Fibroblast of the conjunctiva (primary cell): ENCODE data around the gene MRPS10.
A peak's percentile ranks its signal among the peaks of the same experiment; 100 is the strongest.

Experiments used
- DNase-seq: peaks from one replicate; pipeline ENCODE4 v3.0.0-alpha.2; 2010; ENCODE audit warnings: low read depth

The MRPS10 gene

GRCh38 chr6:42217519-42218367 lies at the start of gene MRPS10:
TSS of gene MRPS10 (minus strand) at chr6:42217861. CDS start at chr6:42217849, 12 bp downstream.
- peak; percentile 88 for DNase-seq

GRCh38 chr6:42266538-42266937 lies 48.9 kb upstream of the MRPS10 start:
- DNase-seq: no peak

GRCh38 chr6:42264852-42265390 lies 47.3 kb upstream of the MRPS10 start:
- no peak for DNase-seq

GRCh38 chr6:42264162-42264851 lies 46.6 kb upstream of the MRPS10 start:
- no peak for DNase-seq

GRCh38 chr6:42263165-42263728 lies 45.6 kb upstream of the MRPS10 start:
- DNase-seq: no peak

- DNase-seq: peak; percentile 18
Observed at GRCh38 chr6:42260972-42261371, 43.3 kb upstream of the MRPS10 start.

GRCh38 chr6:42260396-42260888 lies 42.8 kb upstream of the MRPS10 start:
- DNase-seq: no peak

GRCh38 chr6:42259841-42260395 lies 42.3 kb upstream of the MRPS10 start:
- DNase-seq: no peak

GRCh38 chr6:42259286-42259685 lies 41.6 kb upstream of the MRPS10 start:
- no peak for DNase-seq

GRCh38 chr6:42257614-42258013 lies 40.0 kb upstream of the MRPS10 start:
- DNase-seq: no peak

- DNase-seq: no peak
Observed at GRCh38 chr6:42257063-42257462, 39.4 kb upstream of the MRPS10 start.

- no peak for DNase-seq
Observed at GRCh38 chr6:42255050-42255449, 37.4 kb upstream of the MRPS10 start.

- DNase-seq: no peak
Observed at GRCh38 chr6:42254505-42254904, 36.8 kb upstream of the MRPS10 start.

GRCh38 chr6:42251911-42252637 lies 34.4 kb upstream of the MRPS10 start:
- peak; percentile 77 for DNase-seq

GRCh38 chr6:42251500-42251899 lies 33.8 kb upstream of the MRPS10 start:
- DNase-seq: peak; percentile 59

- DNase-seq: no peak
Observed at GRCh38 chr6:42250274-42250931, 32.7 kb upstream of the MRPS10 start.

GRCh38 chr6:42249279-42249678 lies 31.6 kb upstream of the MRPS10 start:
- DNase-seq: no peak

- no peak for DNase-seq
Observed at GRCh38 chr6:42243046-42243445, 25.4 kb upstream of the MRPS10 start.

- no peak for DNase-seq
Observed at GRCh38 chr6:42241915-42242314, 24.3 kb upstream of the MRPS10 start.

GRCh38 chr6:42239736-42240375 lies 22.2 kb upstream of the MRPS10 start:
- peak; percentile 23 for DNase-seq
